ENCODE results near the gene CACNA2D1. TPM values are rescaled to one million over a fixed set of nuclear protein-coding genes. Genes with fewer than 3 reads are reported as not detected.

Gene CACNA2D1
- total and polyA plus RNA-seq, 2 donors (not counting 1 experiment from before 2014, with no cell fraction given) = 31.7 to 64.4 TPM

GRCh38 chr7:82204694-82205093 is 238.9 kb downstream of the CACNA2D1 start:
- peak; percentile 70 to 95 for DNase-seq (ENCODE audit: low read depth in 2 of 2)
- TF ChIP-seq EZH2 (IDR thresholded peaks at IDR 0.05; ENCODE audit: low read length, missing control alignments) = no peak
- TF ChIP-seq CTCF (conservative IDR thresholded peaks at IDR 0.05 in 1 of 2, IDR thresholded peaks at IDR 0.05 in 1 of 2; ENCODE audit: low read depth in 1 of 2, low read length in 2 of 2) = no peak
- Histone ChIP-seq H3K36me3 (ENCODE audit: control insufficient read depth, insufficient read depth, low read length) (no peaks in the 10 kb centered on the region), H3K79me2 (ENCODE audit: control insufficient read depth, insufficient read depth, low read length) (no peaks in the 10 kb centered on the region), H3K9me3 (ENCODE audit: control insufficient read depth, insufficient read depth, low read depth, low read length) (no peaks in the 10 kb centered on the region), H3K4me3 (replicated peaks in 1 of 4; ENCODE audit: control extremely low read depth in 1 of 4, insufficient read depth in 1 of 4, low read depth in 3 of 4, low read length in 4 of 4) (no peak overlapping the region), H3K4me2 (ENCODE audit: extremely low read depth, insufficient read depth, low read length) (no peak overlapping the region), H3K27ac (ENCODE audit: insufficient read depth, low read length) (peak overlapping the region; percentile 44), H3K27me3 (ENCODE audit: control insufficient read depth, insufficient read depth, low read length) (no peaks in the 10 kb centered on the region), H4K20me1 (ENCODE audit: control insufficient read depth, extremely low read depth, insufficient read depth, low read length) (no peaks in the 10 kb centered on the region), H3K4me1 (ENCODE audit: control insufficient read depth, extremely low read depth, insufficient read depth, low read length) (peaks cover 8% of the 10 kb centered on the region), H2AFZ (ENCODE audit: low read length) (no peak overlapping the region), H3K9ac (ENCODE audit: insufficient read depth, low read length) (no peak overlapping the region)

GRCh38 chr7:82202965-82203364 is 240.6 kb downstream of the CACNA2D1 start:
- no peaks in the 10 kb centered on the region for H4K20me1 ChIP-seq (ENCODE audit: control insufficient read depth, extremely low read depth, insufficient read depth, low read length)
- peaks cover 8% of the 10 kb centered on the region for H3K4me1 ChIP-seq (ENCODE audit: control insufficient read depth, extremely low read depth, insufficient read depth, low read length)
- H3K27ac ChIP-seq (ENCODE audit: insufficient read depth, low read length) = no peak overlapping the region
- H3K9me3 ChIP-seq (ENCODE audit: control insufficient read depth, insufficient read depth, low read depth, low read length) = no peaks in the 10 kb centered on the region
- no peak overlapping the region for H3K4me2 ChIP-seq (ENCODE audit: extremely low read depth, insufficient read depth, low read length)
- H3K4me3 ChIP-seq (replicated peaks in 1 of 4; ENCODE audit: control extremely low read depth in 1 of 4, insufficient read depth in 1 of 4, low read depth in 3 of 4, low read length in 4 of 4) = no peak overlapping the region
- H3K36me3 ChIP-seq (ENCODE audit: control insufficient read depth, insufficient read depth, low read length) = no peaks in the 10 kb centered on the region
- H3K27me3 ChIP-seq (ENCODE audit: control insufficient read depth, insufficient read depth, low read length) = no peaks in the 10 kb centered on the region
- no peaks in the 10 kb centered on the region for H3K79me2 ChIP-seq (ENCODE audit: control insufficient read depth, insufficient read depth, low read length)
- no peak for DNase-seq (ENCODE audit: low read depth in 2 of 2)
- TF ChIP-seq CTCF (conservative IDR thresholded peaks at IDR 0.05 in 1 of 2, IDR thresholded peaks at IDR 0.05 in 1 of 2; ENCODE audit: low read depth in 1 of 2, low read length in 2 of 2) = no peak
- no peak for TF ChIP-seq EZH2 (IDR thresholded peaks at IDR 0.05; ENCODE audit: low read length, missing control alignments)
- no peak overlapping the region for H3K9ac ChIP-seq (ENCODE audit: insufficient read depth, low read length)
- no peak overlapping the region for H2AFZ ChIP-seq (ENCODE audit: low read length)

DNA sequence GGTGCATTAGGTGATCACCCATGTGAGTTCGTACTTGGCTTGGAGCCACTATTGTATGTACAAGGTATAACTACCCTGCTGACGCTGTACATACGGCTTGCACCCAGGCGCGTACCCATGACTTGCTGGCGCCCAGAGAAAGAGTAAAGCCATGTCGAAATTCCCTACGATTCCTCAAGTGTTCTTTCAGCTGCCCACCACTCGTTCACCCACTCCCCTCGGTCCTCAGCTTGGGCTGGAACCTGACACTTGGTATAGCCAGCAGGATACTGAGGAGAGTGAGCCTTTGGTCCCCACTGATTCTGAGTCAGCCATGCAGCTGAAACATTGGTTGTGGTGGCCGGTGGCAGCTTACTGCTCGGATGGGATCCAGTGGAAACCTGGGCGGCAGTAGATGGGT is 241.5 kb downstream of the CACNA2D1 start:
- H2AFZ ChIP-seq (ENCODE audit: low read length) = no peak overlapping the region
- H3K9ac ChIP-seq (ENCODE audit: insufficient read depth, low read length) = no peak overlapping the region
- no peaks in the 10 kb centered on the region for H4K20me1 ChIP-seq (ENCODE audit: control insufficient read depth, extremely low read depth, insufficient read depth, low read length)
- H3K36me3 ChIP-seq (ENCODE audit: control insufficient read depth, insufficient read depth, low read length) = no peaks in the 10 kb centered on the region
- no peak overlapping the region for H3K27ac ChIP-seq (ENCODE audit: insufficient read depth, low read length)
- H3K27me3 ChIP-seq (ENCODE audit: control insufficient read depth, insufficient read depth, low read length) = no peaks in the 10 kb centered on the region
- no peak for TF ChIP-seq CTCF (conservative IDR thresholded peaks at IDR 0.05 in 1 of 2, IDR thresholded peaks at IDR 0.05 in 1 of 2; ENCODE audit: low read depth in 1 of 2, low read length in 2 of 2)
- no peak for TF ChIP-seq EZH2 (IDR thresholded peaks at IDR 0.05; ENCODE audit: low read length, missing control alignments)
- H3K4me1 ChIP-seq (ENCODE audit: control insufficient read depth, extremely low read depth, insufficient read depth, low read length) = peaks cover 8% of the 10 kb centered on the region
- H3K4me2 ChIP-seq (ENCODE audit: extremely low read depth, insufficient read depth, low read length) = no peak overlapping the region
- no peaks in the 10 kb centered on the region for H3K9me3 ChIP-seq (ENCODE audit: control insufficient read depth, insufficient read depth, low read depth, low read length)
- no peak overlapping the region for H3K4me3 ChIP-seq (replicated peaks in 1 of 4; ENCODE audit: control extremely low read depth in 1 of 4, insufficient read depth in 1 of 4, low read depth in 3 of 4, low read length in 4 of 4)
- H3K79me2 ChIP-seq (ENCODE audit: control insufficient read depth, insufficient read depth, low read length) = no peaks in the 10 kb centered on the region
- no peak for DNase-seq (ENCODE audit: low read depth in 2 of 2)

Measured in fibroblast of lung (primary cell).